Measurements from ENCODE around the gene CHD2.

The CHD2 gene

GRCh38 chr15:92962914-92963313 lies 62.8 kb downstream of the CHD2 start:
- DNase-seq (ENCODE audit: low spot score): no peak

- no peak for DNase-seq (ENCODE audit: low spot score)
Measured at GRCh38 chr15:92963794-92964193, 63.7 kb downstream of the CHD2 start.

GRCh38 chr15:92968926-92969651 lies 69.0 kb downstream of the CHD2 start:
- DNase-seq (ENCODE audit: low spot score): no peak

- no peak for DNase-seq (ENCODE audit: low spot score)
Measured at GRCh38 chr15:92970656-92971055, 70.5 kb downstream of the CHD2 start.

- DNase-seq (ENCODE audit: low spot score): no peak
Measured at GRCh38 chr15:92971081-92971480, 71.0 kb downstream of the CHD2 start.

- DNase-seq (ENCODE audit: low spot score): no peak
Measured at GRCh38 chr15:92971713-92972112, 71.6 kb downstream of the CHD2 start.

- DNase-seq (ENCODE audit: low spot score): no peak
Measured at GRCh38 chr15:92974183-92974915, 74.2 kb downstream of the CHD2 start.

GRCh38 chr15:92979011-92979701 lies 79.0 kb downstream of the CHD2 start:
- no peak for DNase-seq (ENCODE audit: low spot score)

GRCh38 chr15:92981333-92981732 lies 81.2 kb downstream of the CHD2 start:
- DNase-seq (ENCODE audit: low spot score): no peak

- DNase-seq (ENCODE audit: low spot score): no peak
Measured at GRCh38 chr15:92984161-92984560, 84.0 kb downstream of the CHD2 start.

- no peak for DNase-seq (ENCODE audit: low spot score)
Measured at GRCh38 chr15:92989470-92989869, 89.3 kb downstream of the CHD2 start.

- no peak for DNase-seq (ENCODE audit: low spot score)
Measured at GRCh38 chr15:92990031-92990430, 89.9 kb downstream of the CHD2 start.

GRCh38 chr15:92992720-92993119 lies 92.6 kb downstream of the CHD2 start:
- DNase-seq (ENCODE audit: low spot score): no peak

GRCh38 chr15:92997821-92998220 lies 97.7 kb downstream of the CHD2 start:
- no peak for DNase-seq (ENCODE audit: low spot score)

GRCh38 chr15:93001156-93001555 lies 101.0 kb downstream of the CHD2 start:
- no peak for DNase-seq (ENCODE audit: low spot score)

- no peak for DNase-seq (ENCODE audit: low spot score)
Measured at GRCh38 chr15:93001881-93002280, 101.8 kb downstream of the CHD2 start.

- DNase-seq (ENCODE audit: low spot score): no peak
Measured at GRCh38 chr15:93005133-93005532, 105.0 kb downstream of the CHD2 start.

GRCh38 chr15:93007994-93008393 lies 107.9 kb downstream of the CHD2 start:
- DNase-seq (ENCODE audit: low spot score): no peak

- DNase-seq (ENCODE audit: low spot score): no peak
Measured at GRCh38 chr15:93012786-93013185, 112.7 kb downstream of the CHD2 start.

- DNase-seq (ENCODE audit: low spot score): no peak
Measured at GRCh38 chr15:93017526-93017925, 117.4 kb downstream of the CHD2 start.

GRCh38 chr15:93018574-93018973 lies 118.5 kb downstream of the CHD2 start:
- DNase-seq (ENCODE audit: low spot score): no peak

GRCh38 chr15:93019090-93019489 lies 119.0 kb downstream of the CHD2 start:
- DNase-seq (ENCODE audit: low spot score): no peak

GRCh38 chr15:93019971-93020370 lies 119.8 kb downstream of the CHD2 start:
- no peak for DNase-seq (ENCODE audit: low spot score)
